ENCODE data around the gene ACOT9.
"Not testable (repeated sequence)": the region's sequence is repeated elsewhere in the genome, so short reads cannot be mapped to it uniquely, and the experiment has no call there.

Gene ACOT9

DNA sequence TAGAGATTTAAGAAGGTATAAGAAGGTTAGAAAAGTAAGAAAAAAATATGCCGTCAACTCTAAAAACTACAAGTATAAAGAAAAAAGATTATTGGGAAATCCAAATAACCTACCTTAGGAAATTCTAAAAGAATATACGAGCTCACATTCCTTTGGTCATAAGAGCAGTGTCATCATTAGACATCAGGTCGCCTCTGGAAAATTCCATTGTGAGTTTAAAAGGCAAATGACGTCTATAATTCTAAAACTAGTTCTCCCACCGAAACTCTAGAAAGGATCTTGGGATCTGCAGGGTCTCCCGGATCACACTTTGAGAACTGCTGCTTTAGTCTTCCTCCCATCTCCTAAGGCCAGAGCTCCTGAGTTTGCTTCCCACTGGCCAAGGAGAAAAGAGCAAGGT is 39.4 kb upstream of the ACOT9 start:
- no peak for DNase-seq (ENCODE audit: insufficient read length, low spot score)
- no peak for FAIRE-seq
- no peak for TF ChIP-seq POLR2A (IDR thresholded peaks at IDR 0.05; ENCODE audit: low read depth, low read length)

DNA sequence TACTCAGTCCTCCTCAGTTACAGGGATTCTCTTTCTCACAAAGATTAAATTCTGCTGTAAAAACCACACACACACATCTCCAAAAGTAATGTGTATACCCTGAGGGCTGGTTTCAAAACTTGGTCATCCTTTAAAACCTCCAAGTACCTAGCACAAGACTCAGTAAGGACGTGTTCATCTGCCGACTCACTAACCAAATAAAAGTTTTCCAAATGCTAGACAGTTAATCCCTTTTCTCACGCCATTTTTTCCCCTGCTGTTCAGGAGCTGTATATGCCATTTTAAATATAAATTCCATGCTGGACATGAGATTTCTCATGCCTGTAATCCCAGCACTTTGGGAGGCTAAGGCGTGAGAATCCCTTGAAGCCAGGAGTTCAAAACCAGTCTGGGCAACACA is 35.9 kb upstream of the ACOT9 start:
- DNase-seq (ENCODE audit: insufficient read length, low spot score) (no peak), FAIRE-seq (no peak)

DNA sequence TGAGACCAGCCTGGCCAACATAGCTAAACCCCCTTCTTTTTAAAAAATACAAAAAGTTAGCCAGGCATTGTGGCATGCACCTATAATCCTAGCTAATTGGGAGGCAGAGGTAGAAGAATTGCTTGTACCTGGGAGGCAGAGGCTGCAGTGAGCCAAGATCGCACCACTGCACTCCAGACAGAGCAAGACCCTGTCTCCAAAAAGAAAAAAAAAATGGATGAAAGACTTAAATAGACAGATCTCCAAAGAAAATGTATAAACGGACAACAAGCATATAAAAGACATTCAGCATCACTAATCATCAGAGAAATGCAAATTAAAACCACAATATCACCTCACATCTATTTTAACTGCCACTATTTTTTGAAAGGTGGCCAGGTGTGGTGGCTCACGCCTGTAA is 33.3 kb upstream of the ACOT9 start:
- no peak for DNase-seq (ENCODE audit: insufficient read length, low spot score)
- no peak for FAIRE-seq
- TF ChIP-seq POLR2A (IDR thresholded peaks at IDR 0.05; ENCODE audit: low read depth, low read length), result no peak

More for the DNA sequence above, 35.9 kb upstream of the ACOT9 start:
- no peak for TF ChIP-seq POLR2A (IDR thresholded peaks at IDR 0.05; ENCODE audit: low read depth, low read length)

- FAIRE-seq (no peak), DNase-seq (ENCODE audit: insufficient read length, low spot score) (no peak)
- TF ChIP-seq POLR2A (IDR thresholded peaks at IDR 0.05; ENCODE audit: low read depth, low read length), result no peak
These were observed 30.6 kb upstream of the ACOT9 start for GRCh38 chrX:23773601-23774175.

DNA sequence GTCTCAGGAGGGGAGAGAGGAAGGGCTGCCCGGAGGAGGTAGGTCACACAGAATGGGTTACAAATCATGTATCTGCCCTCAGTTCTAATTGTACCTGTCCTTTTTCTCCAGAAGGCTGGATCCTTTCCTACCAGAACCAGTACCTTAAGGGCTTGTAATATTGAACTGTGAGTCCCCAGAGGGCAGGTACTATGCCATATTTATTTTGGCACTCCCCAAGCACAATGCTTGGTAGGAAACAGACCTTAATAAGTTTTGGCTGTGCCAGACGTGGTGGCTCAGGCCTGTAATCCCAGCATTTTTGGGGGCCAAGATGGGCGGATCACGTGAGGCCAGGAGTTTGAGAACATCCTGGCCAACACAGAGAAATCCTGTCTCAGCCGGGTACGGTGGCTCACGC is 28.0 kb upstream of the ACOT9 start:
- not testable (repeated sequence) for DNase-seq (ENCODE audit: insufficient read length, low spot score); FAIRE-seq

DNA sequence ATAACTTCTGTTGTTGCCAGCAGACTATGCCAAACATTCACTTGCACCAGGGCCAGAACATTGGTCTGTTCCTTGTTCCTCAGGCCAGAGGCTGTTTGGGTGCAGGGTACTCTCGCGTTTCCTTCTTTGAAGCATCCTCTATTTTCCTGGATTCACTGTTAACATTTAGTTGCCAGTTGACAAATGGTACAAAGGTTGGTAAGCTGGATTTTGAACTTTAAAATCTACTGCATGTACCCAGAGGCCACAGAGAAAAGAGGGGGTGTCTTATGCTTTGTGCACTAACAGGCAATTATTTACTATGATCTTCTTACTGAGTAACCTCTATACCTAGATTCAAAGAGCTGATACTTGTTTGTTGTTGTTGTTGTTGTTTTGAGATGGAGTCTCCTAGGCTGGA is 27.1 kb upstream of the ACOT9 start:
- DNase-seq (ENCODE audit: insufficient read length, low spot score) (no peak), FAIRE-seq (no peak)
- no peak for TF ChIP-seq POLR2A (IDR thresholded peaks at IDR 0.05; ENCODE audit: low read depth, low read length)

- DNase-seq (ENCODE audit: insufficient read length, low spot score) (no peak), FAIRE-seq (no peak)
- TF ChIP-seq POLR2A (IDR thresholded peaks at IDR 0.05; ENCODE audit: low read depth, low read length), result no peak
These were observed 23.8 kb upstream of the ACOT9 start for GRCh38 chrX:23766650-23767551.

DNA sequence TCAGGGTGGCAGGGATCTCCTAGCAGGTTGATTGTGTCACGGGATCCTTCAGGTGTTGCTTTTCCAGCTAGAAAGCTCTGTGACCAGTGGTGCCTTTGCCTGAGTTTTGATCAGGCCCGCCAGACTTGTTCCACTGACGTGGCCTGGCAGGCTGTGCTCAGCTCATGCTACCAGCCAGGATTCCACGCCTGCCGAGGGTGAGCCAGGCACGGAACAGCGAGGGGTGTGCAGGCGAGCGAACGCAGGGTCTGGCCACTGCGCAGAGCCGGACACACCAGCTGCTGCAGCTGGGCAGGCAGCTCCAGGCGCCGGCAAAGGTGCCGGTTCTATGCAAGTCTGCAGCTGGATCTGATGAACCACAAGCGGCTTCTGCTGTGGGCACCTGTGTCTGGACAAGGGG is 22.8 kb upstream of the ACOT9 start:
- TF ChIP-seq POLR2A (IDR thresholded peaks at IDR 0.05; ENCODE audit: low read depth, low read length), result no peak
- FAIRE-seq (no peak), DNase-seq (ENCODE audit: insufficient read length, low spot score) (no peak)

DNA sequence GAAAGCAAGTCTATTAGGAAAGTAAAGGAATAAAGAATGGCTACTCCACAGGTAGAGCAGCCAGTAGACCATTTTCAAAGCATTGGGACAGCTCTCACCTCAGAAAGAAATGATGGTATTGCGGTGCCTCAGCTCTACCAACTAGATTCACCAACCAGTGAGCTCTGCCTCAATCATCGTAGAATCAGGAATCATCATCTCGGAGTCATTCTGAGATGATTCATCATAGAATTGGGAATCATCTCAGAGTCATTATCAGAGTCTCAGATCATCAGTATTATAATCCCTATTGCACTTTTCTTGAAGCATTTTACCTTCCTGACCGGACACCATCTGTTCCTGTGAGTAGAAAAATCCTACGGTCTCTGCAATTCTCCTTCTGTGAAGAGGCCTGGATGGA is 22.4 kb upstream of the ACOT9 start:
- DNase-seq (ENCODE audit: insufficient read length, low spot score) (no peak), FAIRE-seq (no peak)
- no peak for TF ChIP-seq POLR2A (IDR thresholded peaks at IDR 0.05; ENCODE audit: low read depth, low read length)

GRCh38 chrX:23764188-23764984 is 21.3 kb upstream of the ACOT9 start:
- no peak for FAIRE-seq
- DNase-seq (ENCODE audit: insufficient read length, low spot score), result no peak
- no peak for TF ChIP-seq POLR2A (IDR thresholded peaks at IDR 0.05; ENCODE audit: low read depth, low read length)

DNA sequence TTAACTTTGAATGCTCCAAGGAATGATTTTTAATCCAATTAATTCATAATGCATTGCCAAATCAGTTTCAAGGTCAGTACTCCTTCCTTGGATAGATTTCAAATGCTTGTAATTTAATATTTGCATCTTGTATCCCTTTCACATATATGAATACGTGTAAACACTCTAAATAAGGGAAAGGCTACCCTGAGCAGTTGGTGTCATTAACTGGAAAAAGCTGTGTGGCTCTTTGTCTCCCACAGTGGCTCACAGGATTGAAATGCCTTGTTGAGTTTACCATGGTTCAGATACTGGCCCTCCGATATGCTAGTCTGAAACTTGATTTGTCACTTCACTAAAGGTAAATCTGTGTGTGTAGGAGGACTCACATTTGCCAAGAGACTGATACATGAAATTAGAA is 16.7 kb upstream of the ACOT9 start:
- no peak for DNase-seq (ENCODE audit: insufficient read length, low spot score)
- no peak for FAIRE-seq
- TF ChIP-seq POLR2A (IDR thresholded peaks at IDR 0.05; ENCODE audit: low read depth, low read length), result no peak

- DNase-seq (ENCODE audit: insufficient read length, low spot score) (no peak), FAIRE-seq (no peak)
These were observed 13.1 kb upstream of the ACOT9 start for GRCh38 chrX:23756165-23756564.

DNA sequence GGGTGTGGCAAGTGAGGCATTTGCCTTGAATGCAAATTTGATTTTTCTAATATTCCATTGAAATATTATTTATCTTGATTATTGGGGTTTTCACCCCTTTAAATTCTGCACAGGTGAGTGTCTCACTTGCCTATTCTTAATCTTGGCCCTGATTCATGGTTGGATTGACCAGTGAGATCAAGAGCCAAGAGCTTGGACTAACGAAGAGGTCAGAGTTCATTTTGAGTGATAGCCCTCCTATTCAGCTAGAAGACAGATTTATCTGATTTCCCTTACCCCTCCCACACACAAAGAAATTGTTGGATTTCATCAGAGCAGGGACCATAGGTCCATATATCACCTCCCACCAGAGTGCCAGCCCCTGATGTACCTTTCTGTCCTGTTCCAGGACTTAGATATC is 11.6 kb upstream of the ACOT9 start:
- DNase-seq (ENCODE audit: insufficient read length, low spot score) (no peak), FAIRE-seq (no peak)
- TF ChIP-seq POLR2A (IDR thresholded peaks at IDR 0.05; ENCODE audit: low read depth, low read length), result no peak

More at GRCh38 chrX:23756165-23756564, 13.1 kb upstream of the ACOT9 start:
- TF ChIP-seq POLR2A (IDR thresholded peaks at IDR 0.05; ENCODE audit: low read depth, low read length), result no peak

DNA sequence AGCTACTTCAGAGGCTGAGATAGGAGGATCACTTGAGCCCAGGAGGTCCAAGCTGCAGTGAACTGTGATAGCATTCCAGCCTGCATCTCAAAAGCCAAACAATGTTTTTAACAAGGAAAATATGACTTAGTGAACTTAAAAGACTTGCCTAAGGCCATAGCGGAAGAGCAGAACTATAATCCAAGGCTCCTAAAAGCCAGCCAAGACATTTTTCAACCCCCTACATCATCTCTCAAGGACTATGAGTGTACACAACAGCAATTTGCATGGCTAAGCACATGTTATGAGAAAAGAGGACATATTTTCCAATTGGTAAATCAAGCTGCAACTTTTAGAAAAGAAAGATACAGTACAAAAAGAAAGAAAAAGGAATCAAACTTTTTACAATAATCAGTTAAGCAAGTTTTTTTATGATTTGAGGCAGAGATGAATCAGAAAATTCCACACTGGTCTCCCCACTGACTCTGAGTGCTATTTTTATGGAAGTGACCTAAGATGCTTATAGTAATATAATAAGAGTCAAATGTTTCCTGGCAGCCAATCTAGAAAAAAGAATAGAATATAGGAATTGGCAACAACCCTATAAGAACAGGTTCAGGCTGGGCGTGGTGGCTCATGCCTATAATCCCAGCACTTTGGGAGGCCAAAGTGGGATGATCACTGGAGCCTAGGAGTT is 9.8 kb upstream of the ACOT9 start:
- no peak for DNase-seq (ENCODE audit: insufficient read length, low spot score)
- no peak for TF ChIP-seq POLR2A (IDR thresholded peaks at IDR 0.05; ENCODE audit: low read depth, low read length)
- FAIRE-seq, result no peak
